A549 (cell line): ENCODE data around the gene ASCL5.

ENCODE experiments used
- EP300 ChIP-seq, 2 experiments: fragments of >200 bp; sonication (Bioruptor Twin); formaldehyde crosslinking; IDR thresholded peaks; 2 replicates in 1 of 2; 3 replicates in 1 of 2; pipeline ENCODE4 v1.6.1; 2016 to 2017
- HDAC2 ChIP-seq: fragments of 200-600 bp; sonication (generic); IDR thresholded peaks from 2 replicates; pipeline ENCODE4 v1.6.1; 2016
- NPAS2 ChIP-seq: fragments of 250-450 bp; sonication (Bioruptor Pico); IDR thresholded peaks from 2 replicates; pipeline ENCODE4 v1.8.0; 2022; ENCODE audit warnings: mild to moderate bottlenecking, moderate library complexity, borderline replicate concordance
- NR3C1 ChIP-seq: fragments of >200 bp; sonication (Bioruptor Twin); formaldehyde crosslinking; IDR thresholded peaks from 3 replicates; pipeline ENCODE4 v1.6.1; 2017
- POLR2A ChIP-seq: IDR thresholded peaks from 2 replicates; pipeline ENCODE4 v1.6.1; 2012; ENCODE audit warnings: mild to moderate bottlenecking, low read length
- RNF2 ChIP-seq: fragments of 200-600 bp; sonication (generic); IDR thresholded peaks from 2 replicates; pipeline ENCODE4 v1.6.1; 2016; ENCODE audit warnings: low read depth, mild to moderate bottlenecking, antibody characterized with exemption, moderate library complexity, borderline replicate concordance
- TF ChIP-seq, protein P1 (sequence below): fragments of >200 bp; sonication (Bioruptor Twin); formaldehyde crosslinking; IDR thresholded peaks from 3 replicates; pipeline ENCODE4 v1.5.1; 2016
- TF ChIP-seq, protein P2 (sequence below): fragments of 150-350 bp; IDR thresholded peaks from 2 replicates; pipeline ENCODE4 v1.6.1; 2014; ENCODE audit warnings: low read depth, mild to moderate bottlenecking, low read length

DNA sequence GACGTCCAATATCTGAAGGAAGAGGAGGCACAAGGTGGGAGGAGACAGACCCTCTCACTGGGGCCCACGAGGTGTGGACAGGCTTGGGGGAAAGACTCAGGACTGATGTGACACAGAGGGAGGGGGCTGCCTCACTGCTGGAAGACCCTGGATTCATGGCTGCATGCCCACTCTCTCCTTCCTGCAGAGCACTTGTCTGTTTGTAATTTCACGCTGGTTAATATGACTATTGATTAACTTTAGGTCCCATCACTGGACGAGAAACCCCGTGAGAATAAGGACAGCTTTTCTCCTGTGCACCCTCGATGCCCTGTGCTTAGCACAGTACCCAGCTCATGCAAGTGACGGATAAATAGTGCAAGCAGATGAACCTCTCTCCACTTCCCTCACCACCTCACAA, 49.9 kb downstream of the ASCL5 start:
- no peak for TF ChIP-seq RNF2
- TF ChIP-seq, protein P1, sequence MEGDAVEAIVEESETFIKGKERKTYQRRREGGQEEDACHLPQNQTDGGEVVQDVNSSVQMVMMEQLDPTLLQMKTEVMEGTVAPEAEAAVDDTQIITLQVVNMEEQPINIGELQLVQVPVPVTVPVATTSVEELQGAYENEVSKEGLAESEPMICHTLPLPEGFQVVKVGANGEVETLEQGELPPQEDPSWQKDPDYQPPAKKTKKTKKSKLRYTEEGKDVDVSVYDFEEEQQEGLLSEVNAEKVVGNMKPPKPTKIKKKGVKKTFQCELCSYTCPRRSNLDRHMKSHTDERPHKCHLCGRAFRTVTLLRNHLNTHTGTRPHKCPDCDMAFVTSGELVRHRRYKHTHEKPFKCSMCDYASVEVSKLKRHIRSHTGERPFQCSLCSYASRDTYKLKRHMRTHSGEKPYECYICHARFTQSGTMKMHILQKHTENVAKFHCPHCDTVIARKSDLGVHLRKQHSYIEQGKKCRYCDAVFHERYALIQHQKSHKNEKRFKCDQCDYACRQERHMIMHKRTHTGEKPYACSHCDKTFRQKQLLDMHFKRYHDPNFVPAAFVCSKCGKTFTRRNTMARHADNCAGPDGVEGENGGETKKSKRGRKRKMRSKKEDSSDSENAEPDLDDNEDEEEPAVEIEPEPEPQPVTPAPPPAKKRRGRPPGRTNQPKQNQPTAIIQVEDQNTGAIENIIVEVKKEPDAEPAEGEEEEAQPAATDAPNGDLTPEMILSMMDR, result no peak
- TF ChIP-seq NR3C1, result no peak
- TF ChIP-seq, protein P2, sequence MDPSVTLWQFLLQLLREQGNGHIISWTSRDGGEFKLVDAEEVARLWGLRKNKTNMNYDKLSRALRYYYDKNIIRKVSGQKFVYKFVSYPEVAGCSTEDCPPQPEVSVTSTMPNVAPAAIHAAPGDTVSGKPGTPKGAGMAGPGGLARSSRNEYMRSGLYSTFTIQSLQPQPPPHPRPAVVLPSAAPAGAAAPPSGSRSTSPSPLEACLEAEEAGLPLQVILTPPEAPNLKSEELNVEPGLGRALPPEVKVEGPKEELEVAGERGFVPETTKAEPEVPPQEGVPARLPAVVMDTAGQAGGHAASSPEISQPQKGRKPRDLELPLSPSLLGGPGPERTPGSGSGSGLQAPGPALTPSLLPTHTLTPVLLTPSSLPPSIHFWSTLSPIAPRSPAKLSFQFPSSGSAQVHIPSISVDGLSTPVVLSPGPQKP, result no peak
- no peak for TF ChIP-seq EP300 (IDR thresholded peaks at IDR 0.05)
- TF ChIP-seq POLR2A, result no peak
- no peak for TF ChIP-seq HDAC2
- no peak for TF ChIP-seq NPAS2 (CRISPR knock-in tag)
